ENCODE measurements around the gene DERL2.

GRCh38 chr17:5508810-5509209, 22.8 kb upstream of the DERL2 start:
- TF ChIP-seq, protein P1, sequence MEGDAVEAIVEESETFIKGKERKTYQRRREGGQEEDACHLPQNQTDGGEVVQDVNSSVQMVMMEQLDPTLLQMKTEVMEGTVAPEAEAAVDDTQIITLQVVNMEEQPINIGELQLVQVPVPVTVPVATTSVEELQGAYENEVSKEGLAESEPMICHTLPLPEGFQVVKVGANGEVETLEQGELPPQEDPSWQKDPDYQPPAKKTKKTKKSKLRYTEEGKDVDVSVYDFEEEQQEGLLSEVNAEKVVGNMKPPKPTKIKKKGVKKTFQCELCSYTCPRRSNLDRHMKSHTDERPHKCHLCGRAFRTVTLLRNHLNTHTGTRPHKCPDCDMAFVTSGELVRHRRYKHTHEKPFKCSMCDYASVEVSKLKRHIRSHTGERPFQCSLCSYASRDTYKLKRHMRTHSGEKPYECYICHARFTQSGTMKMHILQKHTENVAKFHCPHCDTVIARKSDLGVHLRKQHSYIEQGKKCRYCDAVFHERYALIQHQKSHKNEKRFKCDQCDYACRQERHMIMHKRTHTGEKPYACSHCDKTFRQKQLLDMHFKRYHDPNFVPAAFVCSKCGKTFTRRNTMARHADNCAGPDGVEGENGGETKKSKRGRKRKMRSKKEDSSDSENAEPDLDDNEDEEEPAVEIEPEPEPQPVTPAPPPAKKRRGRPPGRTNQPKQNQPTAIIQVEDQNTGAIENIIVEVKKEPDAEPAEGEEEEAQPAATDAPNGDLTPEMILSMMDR (conservative IDR thresholded peaks at IDR 0.05; ENCODE audit: low read depth, low read length): no peak
- TF ChIP-seq MAFK (IDR thresholded peaks at IDR 0.05; ENCODE audit: low read depth, low read length) (no peak), MXI1 (IDR thresholded peaks at IDR 0.05; ENCODE audit: borderline replicate concordance, low read depth, low read length) (no peak), SMC3 (IDR thresholded peaks at IDR 0.05; ENCODE audit: low read depth, low read length) (no peak), POLR2A (IDR thresholded peaks at IDR 0.05; ENCODE audit: low read depth, low read length) (no peak), RFX5 (IDR thresholded peaks at IDR 0.05; ENCODE audit: low read depth, low read length) (no peak), ELK1 (IDR thresholded peaks at IDR 0.05; ENCODE audit: borderline replicate concordance, low read depth, low read length) (no peak), MAZ (IDR thresholded peaks at IDR 0.05; ENCODE audit: borderline replicate concordance, low read depth, low read length) (no peak)

All from IMR-90 (cell line).